Adipocyte (in vitro differentiated cells): ENCODE measurements around the gene CHRNA5.
"Not testable (repeated sequence)": the region's sequence is repeated elsewhere in the genome, so short reads cannot be mapped to it uniquely, and the experiment has no call there.

Source experiments
- DNase-seq: peaks from one replicate; pipeline ENCODE4 v3.0.0-alpha.2; 2015; ENCODE audit warnings: low read depth
- H3K27me3 ChIP-seq: replicated peaks from 2 replicates; pipeline ENCODE4 v1.7.0; 2013; ENCODE audit warnings: mild to moderate bottlenecking, low read length, moderate library complexity; ENCODE audit not compliant: control insufficient read depth, insufficient read depth
- H3K36me3 ChIP-seq: 2 replicates; pipeline ENCODE4 v1.7.0; 2013; ENCODE audit warnings: low read length, mild to moderate bottlenecking, moderate library complexity; ENCODE audit not compliant: control insufficient read depth, insufficient read depth, severe bottlenecking
- H3K4me1 ChIP-seq: 2 replicates; pipeline ENCODE4 v1.7.0; 2013; ENCODE audit warnings: mild to moderate bottlenecking, low read length, moderate library complexity; ENCODE audit not compliant: control insufficient read depth, insufficient read depth
- H3K4me3 ChIP-seq: 2 replicates; pipeline ENCODE4 v1.7.0; 2013; ENCODE audit warnings: mild to moderate bottlenecking, low read length, moderate library complexity
- H3K9ac ChIP-seq: 2 replicates; pipeline ENCODE4 v1.7.0; 2013; ENCODE audit warnings: mild to moderate bottlenecking, low read length, moderate library complexity
- H3K9me3 ChIP-seq: 2 replicates; pipeline ENCODE4 v1.7.0; 2013; ENCODE audit warnings: mild to moderate bottlenecking, low read length, moderate library complexity; ENCODE audit not compliant: control insufficient read depth

The CHRNA5 gene

GRCh38 chr15:78605680-78606079, 40.4 kb downstream of the CHRNA5 start:
- peaks cover 33% of the 10 kb centered on the region for H3K27me3 ChIP-seq
- no peak overlapping the region for H3K4me3 ChIP-seq
- H3K9ac ChIP-seq, result no peak overlapping the region
- no peaks in the 10 kb centered on the region for H3K4me1 ChIP-seq
- DNase-seq, result no peak
- no peaks in the 10 kb centered on the region for H3K36me3 ChIP-seq
- no peaks in the 10 kb centered on the region for H3K9me3 ChIP-seq

GRCh38 chr15:78609551-78609950, 44.2 kb downstream of the CHRNA5 start:
- H3K36me3 ChIP-seq, DNase-seq, H3K9ac ChIP-seq, H3K4me1 ChIP-seq, H3K9me3 ChIP-seq, H3K4me3 ChIP-seq: not testable (repeated sequence)
- peaks cover 14% of the 10 kb centered on the region for H3K27me3 ChIP-seq

DNA sequence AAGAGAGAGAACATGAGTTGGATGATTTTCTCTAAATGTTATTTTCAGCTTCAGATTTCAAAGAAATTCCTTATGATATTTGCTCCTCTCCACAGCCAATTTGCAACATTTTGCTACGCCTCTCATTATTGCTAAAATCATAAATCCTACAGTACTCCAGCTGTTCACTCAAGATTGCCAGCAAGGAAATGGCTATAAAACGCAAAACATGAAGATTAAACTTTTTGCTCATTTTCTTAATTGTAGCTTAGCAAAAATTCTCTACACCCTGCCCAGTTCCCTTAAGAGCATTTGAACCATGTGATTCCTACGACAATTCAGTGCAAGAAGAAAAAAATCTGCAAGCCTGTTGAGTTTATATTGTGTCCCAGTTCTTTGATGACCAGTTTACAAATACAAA, 48.7 kb downstream of the CHRNA5 start:
- Histone ChIP-seq H3K9ac (no peak overlapping the region), H3K4me3 (no peak overlapping the region), H3K9me3 (no peaks in the 10 kb centered on the region), H3K36me3 (no peaks in the 10 kb centered on the region), H3K4me1 (no peaks in the 10 kb centered on the region), H3K27me3 (peaks cover 23% of the 10 kb centered on the region)
- DNase-seq, result peak; percentile 48

- Histone ChIP-seq H3K9ac (no peak overlapping the region), H3K9me3 (no peaks in the 10 kb centered on the region), H3K4me3 (no peak overlapping the region), H3K4me1 (peaks cover 3% of the 10 kb centered on the region), H3K27me3 (peaks cover 35% of the 10 kb centered on the region), H3K36me3 (no peaks in the 10 kb centered on the region)
- DNase-seq, result no peak
These were observed 49.9 kb downstream of the CHRNA5 start for GRCh38 chr15:78615151-78615589.

GRCh38 chr15:78616506-78616905, 51.2 kb downstream of the CHRNA5 start:
- Histone ChIP-seq H3K4me1 (peaks cover 5% of the 10 kb centered on the region), H3K9ac (no peak overlapping the region), H3K9me3 (no peaks in the 10 kb centered on the region), H3K4me3 (no peak overlapping the region), H3K36me3 (no peaks in the 10 kb centered on the region), H3K27me3 (peaks cover 46% of the 10 kb centered on the region)
- DNase-seq, result no peak

GRCh38 chr15:78617076-78617475, 51.8 kb downstream of the CHRNA5 start:
- H3K27me3 ChIP-seq, result peaks cover 52% of the 10 kb centered on the region
- H3K4me3 ChIP-seq, result no peak overlapping the region
- no peaks in the 10 kb centered on the region for H3K9me3 ChIP-seq
- peaks cover 5% of the 10 kb centered on the region for H3K4me1 ChIP-seq
- no peak overlapping the region for H3K9ac ChIP-seq
- no peaks in the 10 kb centered on the region for H3K36me3 ChIP-seq
- no peak for DNase-seq

GRCh38 chr15:78617516-78617915, 52.2 kb downstream of the CHRNA5 start:
- H3K27me3 ChIP-seq, result peaks cover 56% of the 10 kb centered on the region
- DNase-seq, result peak; percentile 22

DNA sequence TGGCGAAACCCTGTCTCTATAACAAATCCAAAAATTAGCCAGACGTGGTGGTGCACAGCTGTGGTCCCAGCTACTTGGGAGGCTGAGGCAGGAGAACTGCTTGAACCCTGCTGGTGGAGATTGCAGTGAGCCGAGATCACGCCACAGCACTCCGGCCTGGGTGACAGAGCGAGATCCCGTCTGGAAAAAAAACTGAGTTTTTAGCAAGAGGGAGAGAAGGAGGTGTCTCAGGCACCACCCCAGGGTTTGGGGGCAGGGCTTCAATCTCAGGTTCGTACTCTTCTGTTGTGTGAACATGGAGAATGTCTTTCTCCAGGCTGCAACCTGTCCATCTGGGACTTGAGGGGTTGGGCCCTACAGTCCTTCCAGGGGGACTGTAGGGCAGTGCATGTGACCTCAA, 52.7 kb downstream of the CHRNA5 start:
- no peaks in the 10 kb centered on the region for H3K9me3 ChIP-seq
- H3K9ac ChIP-seq, result no peak overlapping the region
- DNase-seq, result no peak
- no peak overlapping the region for H3K4me3 ChIP-seq
- peaks cover 5% of the 10 kb centered on the region for H3K4me1 ChIP-seq
- H3K36me3 ChIP-seq, result no peaks in the 10 kb centered on the region
- peaks cover 59% of the 10 kb centered on the region for H3K27me3 ChIP-seq

More at GRCh38 chr15:78617516-78617915, 52.2 kb downstream of the CHRNA5 start:
- Histone ChIP-seq H3K9me3 (no peaks in the 10 kb centered on the region), H3K9ac (no peak overlapping the region), H3K4me3 (no peak overlapping the region), H3K4me1 (peaks cover 5% of the 10 kb centered on the region), H3K36me3 (no peaks in the 10 kb centered on the region)

GRCh38 chr15:78618490-78618934, 53.2 kb downstream of the CHRNA5 start:
- H3K4me3 ChIP-seq, result no peak overlapping the region
- H3K27me3 ChIP-seq, result peaks cover 59% of the 10 kb centered on the region
- H3K9me3 ChIP-seq, result no peaks in the 10 kb centered on the region
- peak; percentile 99 for DNase-seq
- H3K9ac ChIP-seq, result no peak overlapping the region
- H3K36me3 ChIP-seq, result no peaks in the 10 kb centered on the region
- H3K4me1 ChIP-seq, result peaks cover 5% of the 10 kb centered on the region

DNA sequence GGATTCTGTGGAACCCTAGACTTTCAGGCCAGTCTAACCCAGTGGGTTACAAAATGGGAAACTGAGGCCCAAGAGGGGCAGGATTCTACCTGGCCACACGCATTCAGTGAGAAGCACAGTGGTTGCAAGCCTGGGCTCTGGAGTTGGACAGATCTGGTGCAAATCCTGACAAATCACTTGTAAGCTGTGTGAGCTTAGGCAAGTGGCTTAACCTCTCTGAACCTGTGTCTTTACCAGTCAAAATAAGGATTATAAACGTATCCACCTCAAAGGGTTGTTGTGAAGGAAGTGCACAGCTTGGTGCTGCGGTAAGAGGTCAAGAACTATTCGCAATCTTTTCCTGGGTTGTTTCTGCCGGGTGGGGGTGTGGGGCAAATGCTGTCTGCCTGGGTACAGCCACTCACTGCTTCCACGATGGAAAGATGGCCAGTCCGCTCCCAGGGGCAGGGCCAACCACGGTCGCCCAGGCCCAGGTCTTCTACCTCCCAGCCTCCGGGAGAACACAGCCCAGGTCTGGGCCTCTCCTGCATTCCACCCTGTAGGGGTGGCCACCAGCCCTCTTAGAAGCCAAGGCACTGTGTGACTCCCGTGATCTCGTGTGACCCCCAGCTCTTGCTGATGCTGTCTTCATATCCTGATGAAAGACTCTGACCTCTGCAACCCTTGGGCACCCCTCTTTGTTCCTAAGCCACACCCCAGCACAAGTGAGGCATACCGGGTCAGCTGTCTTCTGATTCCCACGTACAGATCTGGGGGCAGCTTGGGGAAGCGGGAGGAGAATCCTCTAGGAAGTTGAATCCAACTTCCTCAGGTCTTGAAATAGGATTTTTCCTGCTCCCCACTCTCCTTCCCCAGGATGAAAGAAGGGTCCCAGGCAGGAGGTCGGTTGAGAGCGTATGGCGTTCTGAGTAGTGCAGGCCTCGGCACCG, 54.0 kb downstream of the CHRNA5 start:
- no peak overlapping the region for H3K4me3 ChIP-seq
- no peaks in the 10 kb centered on the region for H3K36me3 ChIP-seq
- H3K9ac ChIP-seq, result no peak overlapping the region
- no peak for DNase-seq
- peaks cover 62% of the 10 kb centered on the region for H3K27me3 ChIP-seq
- peaks cover 5% of the 10 kb centered on the region for H3K4me1 ChIP-seq
- H3K9me3 ChIP-seq, result no peaks in the 10 kb centered on the region

DNA sequence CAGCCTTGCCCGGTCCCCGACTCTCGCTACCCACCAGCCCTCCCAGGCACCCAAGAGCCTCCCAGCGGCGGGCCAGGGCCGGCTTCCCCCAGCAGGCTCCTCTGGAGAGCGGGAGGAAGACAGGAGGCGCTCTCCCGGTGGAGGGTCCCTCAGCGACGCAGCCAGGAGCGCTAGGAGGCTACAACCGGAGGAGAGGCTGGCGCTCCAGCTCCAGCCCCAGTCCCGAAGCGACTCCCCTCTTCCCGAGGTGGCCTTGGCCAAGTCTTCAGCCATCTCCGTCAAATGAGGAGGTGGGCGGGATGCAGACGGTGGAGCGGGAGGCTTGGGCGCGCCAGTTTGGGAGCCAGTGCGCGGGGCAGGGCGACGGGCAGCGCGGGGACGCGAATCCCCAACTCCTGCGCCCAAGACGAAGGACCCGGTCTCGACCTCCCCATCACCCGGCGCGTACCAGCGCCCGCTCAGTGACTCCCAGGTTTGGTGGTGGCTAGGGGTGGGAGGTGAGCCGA, 54.8 kb downstream of the CHRNA5 start:
- Histone ChIP-seq H3K36me3 (no peaks in the 10 kb centered on the region), H3K9me3 (no peaks in the 10 kb centered on the region), H3K27me3 (peaks cover 63% of the 10 kb centered on the region), H3K4me1 (peaks cover 5% of the 10 kb centered on the region), H3K4me3 (no peak overlapping the region), H3K9ac (no peak overlapping the region)
- DNase-seq, result peak; percentile 36
